K562 (cell line): ENCODE measurements around the gene PYROXD2. TPM values are rescaled to one million over a fixed set of nuclear protein-coding genes. Genes with fewer than 3 reads are reported as not detected.
A peak's percentile ranks its signal among the peaks of the same experiment; 100 is the strongest.

Experiments
- ATF3 ChIP-seq, 2 experiments: fragments of 450-650 bp in 1 of 2; sonication (generic) in 1 of 2; formaldehyde crosslinking in 1 of 2; IDR thresholded peaks in 1 of 2; conservative IDR thresholded peaks in 1 of 2; 2 replicates each; pipeline versions ENCODE4 v1.6.1 to v1.8.1; 2016 to 2023; ENCODE audit warnings: mild to moderate bottlenecking in 2 of 2, moderate library complexity in 2 of 2, inconsistent platforms in 1 of 2, missing genetic modification reagents in 1 of 2
- ELF1 ChIP-seq: fragments of 200-800 bp; sonication (Bioruptor generic); IDR thresholded peaks from 2 replicates; pipeline ENCODE4 v1.6.1; 2016; ENCODE audit warnings: missing genetic modification characterization, missing compliant biosample characterization
- ETS2 ChIP-seq: IDR thresholded peaks from 2 replicates; pipeline ENCODE4 v1.6.1; 2016; ENCODE audit warnings: borderline replicate concordance, missing genetic modification characterization, mild to moderate bottlenecking, moderate library complexity, missing compliant biosample characterization; ENCODE audit not compliant: poor library complexity, severe bottlenecking
- FOXA3 ChIP-seq, 2 experiments: fragments of 450-650 bp in 1 of 2; sonication (generic) in 1 of 2; formaldehyde crosslinking; IDR thresholded peaks in 1 of 2; conservative IDR thresholded peaks in 1 of 2; 2 replicates each; pipeline versions ENCODE4 v1.4.0 to v1.8.0; 2020 to 2022; ENCODE audit warnings: mild to moderate bottlenecking in 2 of 2, missing genetic modification reagents in 1 of 2
- FOXM1 ChIP-seq, 2 experiments: fragments of 450-650 bp in 1 of 2; sonication (generic) in 1 of 2; formaldehyde crosslinking in 1 of 2; IDR thresholded peaks; 2 replicates each; pipeline versions ENCODE4 v1.6.1 to v1.9.0; 2017 to 2022; ENCODE audit warnings: low read depth in 2 of 2, mild to moderate bottlenecking in 2 of 2, missing genetic modification reagents in 1 of 2, moderate library complexity in 1 of 2
- FOXP1 ChIP-seq: sonication (generic); formaldehyde crosslinking; IDR thresholded peaks from 2 replicates; pipeline ENCODE4 v1.8.0; 2022; ENCODE audit warnings: mild to moderate bottlenecking, missing genetic modification reagents
- JUND ChIP-seq, 2 experiments: IDR thresholded peaks; 2 replicates in 1 of 2; 3 replicates in 1 of 2; pipeline ENCODE4 v1.6.1; 2011; ENCODE audit warnings: borderline replicate concordance in 2 of 2, low read depth in 2 of 2, low read length in 2 of 2, improper control_type of control experiment in 1 of 2, missing biosample characterization in 1 of 2, missing genetic modification characterization in 1 of 2, missing genetic modification reagents in 1 of 2
- KDM1A ChIP-seq, 2 experiments: fragments of 450-650 bp; IDR thresholded peaks; 2 replicates each; pipeline ENCODE4 v1.6.1; 2016; ENCODE audit warnings: mild to moderate bottlenecking in 2 of 2
- MAZ ChIP-seq, 2 experiments: fragments of 450-650 bp in 1 of 2; sonication (generic) in 1 of 2; formaldehyde crosslinking; IDR thresholded peaks in 1 of 2; conservative IDR thresholded peaks in 1 of 2; 2 replicates each; pipeline versions ENCODE4 v1.4.0 to v1.5.0; 2020; ENCODE audit warnings: mild to moderate bottlenecking in 1 of 2, missing genetic modification reagents in 1 of 2
- RUNX1 ChIP-seq: sonication (generic); IDR thresholded peaks from 2 replicates; pipeline ENCODE4 v1.6.1; 2016; ENCODE audit warnings: antibody characterized with exemption, low read depth
- SOX6 ChIP-seq: fragments of 450-650 bp; IDR thresholded peaks from 2 replicates; pipeline ENCODE4 v1.6.1; 2014; ENCODE audit warnings: mild to moderate bottlenecking
- SRF ChIP-seq, 2 experiments: fragments of 250-450, 450-650 bp in 1 of 2; sonication (Bioruptor Pico) in 1 of 2; sonication (generic) in 1 of 2; formaldehyde crosslinking; IDR thresholded peaks; 2 replicates each; pipeline versions ENCODE4 v1.5.0 to v1.5.1; 2020 to 2022; ENCODE audit warnings: mild to moderate bottlenecking in 1 of 2, missing genetic modification reagents in 1 of 2
- SRSF9 ChIP-seq: fragments of 200-400 bp; formaldehyde crosslinking; IDR thresholded peaks from 2 replicates; pipeline ENCODE4 v1.6.1; 2017; ENCODE audit warnings: low read depth, low read length, borderline replicate concordance
- STAT5A ChIP-seq: IDR thresholded peaks from 2 replicates; pipeline ENCODE4 v1.6.1; 2012; ENCODE audit warnings: low read length, inconsistent platforms, borderline replicate concordance
- TCF3 ChIP-seq: sonication (generic); formaldehyde crosslinking; IDR thresholded peaks from 2 replicates; pipeline ENCODE4 v1.4.0; 2020; ENCODE audit warnings: mild to moderate bottlenecking, missing genetic modification reagents
- UBTF ChIP-seq, 2 experiments: IDR thresholded peaks; 2 replicates each; pipeline ENCODE4 v1.6.1; 2012; ENCODE audit warnings: improper control_type of control experiment in 2 of 2, low read depth in 2 of 2, low read length in 2 of 2, borderline replicate concordance in 1 of 2
- ZNF121 ChIP-seq: sonication (generic); formaldehyde crosslinking; conservative IDR thresholded peaks from 2 replicates; pipeline ENCODE4 v1.8.0; 2022; ENCODE audit warnings: missing genetic modification reagents
- polyA plus RNA-seq, 8 experiments: library from polyadenylated mRNA; depleted of rRNA in 4 of 8; stranded (reverse) in 5 of 8; unstranded in 3 of 8; fragments of >200 nt; fragmentation: Nextera tagmentation in 2 of 8; fragmentation: Illumina TruSeq in 1 of 8; extraction: Ambion mirVana in 2 of 8; extraction: Trizol in 1 of 8; gene quantifications; 2 replicates each; pipeline versions ENCODE4 v1.2.1 to v1.2.3, GENCODE V29; 2011 to 2014; ENCODE audit warnings: inconsistent platforms in 1 of 8, missing spikeins in 1 of 8
- total RNA-seq, 7 experiments: library from RNA; depleted of rRNA in 6 of 7; stranded (reverse); fragments of >200 nt in 6 of 7; fragmentation: Illumina TruSeq in 2 of 7; extraction: Trizol in 2 of 7; gene quantifications; 2 replicates each; pipeline versions ENCODE4 v1.2.1 to v1.2.3, GENCODE V29; 2011 to 2021; ENCODE audit warnings: low replicate concordance in 1 of 7
- TF ChIP-seq, protein P1 (sequence below): fragments of 250-450 bp; sonication (Bioruptor Pico); IDR thresholded peaks from 2 replicates; pipeline ENCODE4 v1.5.0; 2021; ENCODE audit warnings: mild to moderate bottlenecking, borderline replicate concordance

Gene PYROXD2
- total and polyA plus RNA-seq, 9 of the 15 experiments (the other 6 are each of a cell fraction or from before 2014, with no cell fraction given), result 0.14 to 1.4 (median 0.58) TPM

DNA sequence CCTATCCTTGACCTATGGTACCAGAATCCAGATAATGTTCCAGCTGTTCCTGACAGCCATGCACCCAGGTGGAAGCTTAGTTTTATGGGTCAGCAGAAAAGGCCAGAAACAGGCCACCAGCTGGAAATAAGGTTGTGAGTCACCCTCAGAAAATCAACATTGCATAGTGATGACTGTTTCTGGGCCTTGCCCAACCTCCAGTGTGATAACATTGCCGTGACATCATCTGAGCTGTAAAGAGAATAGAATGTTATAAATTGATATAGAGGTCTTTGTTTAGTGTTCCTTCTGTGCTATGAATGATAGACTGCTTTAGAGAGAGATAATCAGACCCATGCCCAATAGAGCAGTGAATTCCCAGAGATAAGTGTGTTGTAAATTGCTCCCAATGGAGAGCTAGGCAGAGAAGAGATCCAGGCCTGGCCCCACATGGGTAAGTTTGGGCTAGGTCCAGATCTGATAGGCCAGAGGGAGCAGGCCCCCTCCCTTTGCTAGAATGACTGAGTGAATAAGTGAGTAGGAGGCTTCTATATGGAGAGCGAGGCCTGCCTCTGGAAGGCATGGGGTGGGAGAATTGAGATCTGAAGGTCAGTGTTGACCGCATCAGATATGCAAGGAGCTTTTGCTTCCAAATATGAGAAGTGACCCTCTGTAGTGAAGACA is 46.0 kb upstream of the PYROXD2 start (continued):
- peak; percentile 78 to 81 for TF ChIP-seq KDM1A (IDR thresholded peaks at IDR 0.05)
- TF ChIP-seq SRSF9, result no peak
- TF ChIP-seq TCF3 (CRISPR knock-in tag), result peak; percentile 88
- TF ChIP-seq FOXM1 (IDR thresholded peaks at IDR 0.05; ENCODE audit: low read depth), result peak; percentile 84
- no peak for TF ChIP-seq FOXM1 (CRISPR knock-in tag; IDR thresholded peaks at IDR 0.05; ENCODE audit: low read depth)
- 0 out of 4 replicates have a peak, but pooled peaks of 1 of the 2 experiments have one; percentile 55 for TF ChIP-seq SRF (CRISPR knock-in tag; IDR thresholded peaks at IDR 0.05)
- peak; percentile 12; the same call in 1 of the 2 replicates for TF ChIP-seq ELF1 (tag)
- TF ChIP-seq MAZ (CRISPR knock-in tag; conservative IDR thresholded peaks at IDR 0.05 in 1 of 2, IDR thresholded peaks at IDR 0.05 in 1 of 2), result peak; percentile 87 to 97
- peak; percentile 100 for TF ChIP-seq ATF3 (IDR thresholded peaks at IDR 0.05)
- TF ChIP-seq ATF3 (CRISPR knock-in tag; conservative IDR thresholded peaks at IDR 0.05), result peak; percentile 99
- peak; percentile 79 for TF ChIP-seq STAT5A
- TF ChIP-seq FOXA3 (CRISPR knock-in tag; conservative IDR thresholded peaks at IDR 0.05 in 1 of 2, IDR thresholded peaks at IDR 0.05 in 1 of 2), result peak; percentile 89 to 93; a peak in 3 of 4 replicates
- no peak for TF ChIP-seq UBTF (IDR thresholded peaks at IDR 0.05; ENCODE audit: borderline replicate concordance in 1 of 2, low read depth in 2 of 2, low read length in 2 of 2)
- no peak for TF ChIP-seq ETS2
- TF ChIP-seq, protein P1, sequence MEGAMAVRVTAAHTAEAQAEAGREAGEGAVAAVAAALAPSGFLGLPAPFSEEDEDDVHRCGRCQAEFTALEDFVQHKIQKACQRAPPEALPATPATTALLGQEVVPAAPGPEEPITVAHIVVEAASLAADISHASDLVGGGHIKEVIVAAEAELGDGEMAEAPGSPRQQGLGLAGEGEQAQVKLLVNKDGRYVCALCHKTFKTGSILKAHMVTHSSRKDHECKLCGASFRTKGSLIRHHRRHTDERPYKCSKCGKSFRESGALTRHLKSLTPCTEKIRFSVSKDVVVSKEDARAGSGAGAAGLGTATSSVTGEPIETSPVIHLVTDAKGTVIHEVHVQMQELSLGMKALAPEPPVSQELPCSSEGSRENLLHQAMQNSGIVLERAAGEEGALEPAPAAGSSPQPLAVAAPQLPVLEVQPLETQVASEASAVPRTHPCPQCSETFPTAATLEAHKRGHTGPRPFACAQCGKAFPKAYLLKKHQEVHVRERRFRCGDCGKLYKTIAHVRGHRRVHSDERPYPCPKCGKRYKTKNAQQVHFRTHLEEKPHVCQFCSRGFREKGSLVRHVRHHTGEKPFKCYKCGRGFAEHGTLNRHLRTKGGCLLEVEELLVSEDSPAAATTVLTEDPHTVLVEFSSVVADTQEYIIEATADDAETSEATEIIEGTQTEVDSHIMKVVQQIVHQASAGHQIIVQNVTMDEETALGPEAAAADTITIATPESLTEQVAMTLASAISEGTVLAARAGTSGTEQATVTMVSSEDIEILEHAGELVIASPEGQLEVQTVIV (CRISPR knock-in tag), result no peak
- peak; percentile 100 for TF ChIP-seq SOX6
- TF ChIP-seq ZNF121 (CRISPR knock-in tag), result no peak
- 0 out of 2 replicates have a peak, but pooled peaks have one; percentile 29 for TF ChIP-seq RUNX1
- TF ChIP-seq JUND (IDR thresholded peaks at IDR 0.05; ENCODE audit: borderline replicate concordance, low read depth, low read length), result peak; percentile 99
- TF ChIP-seq JUND (tag; IDR thresholded peaks at IDR 0.05; ENCODE audit: borderline replicate concordance, low read depth, low read length), result peak; percentile 99
- TF ChIP-seq FOXP1 (CRISPR knock-in tag), result peak; percentile 81
- TF ChIP-seq, all 486 proteins: peak for 142
